Measurements from ENCODE around the gene MGLL. TPM values are rescaled to one million over a fixed set of nuclear protein-coding genes. Genes with fewer than 3 reads are reported as not detected.

MGLL gene
- total RNA-seq, 1 donor from 2014 or later, result 2.5 TPM

DNA sequence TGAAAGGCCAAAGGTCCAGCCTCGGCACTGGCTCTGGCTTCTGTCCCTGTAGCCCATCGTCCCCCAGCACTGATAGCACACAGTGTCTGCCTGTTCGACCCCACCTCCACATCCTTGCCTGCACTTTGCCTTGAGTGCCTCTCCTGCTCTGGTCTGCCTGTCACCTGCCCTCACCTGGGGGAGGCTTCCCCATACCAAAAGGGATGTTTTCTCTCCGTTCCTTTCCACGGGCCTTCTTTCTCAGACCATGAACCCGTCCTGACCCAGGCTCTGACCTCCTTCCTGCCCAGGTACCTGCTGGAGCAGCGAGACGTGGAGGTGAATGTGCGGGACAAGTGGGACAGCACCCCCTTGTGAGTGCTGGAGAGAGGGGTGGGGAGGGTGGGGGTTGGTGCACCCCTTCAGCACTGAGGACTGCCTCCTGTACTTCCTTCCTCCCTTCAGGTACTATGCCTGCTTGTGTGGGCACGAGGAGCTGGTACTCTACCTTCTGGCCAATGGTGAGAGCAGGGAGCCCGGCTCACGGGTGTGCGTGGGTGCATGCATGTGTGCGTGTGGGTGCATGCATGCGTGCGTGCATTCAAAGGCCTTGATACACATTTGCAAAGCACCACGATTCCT is 148.1 kb downstream of the MGLL start:
- Mint-ChIP-seq H3K4me1 (peaks cover 9% of the 10 kb centered on the region), H3K27ac (peak overlapping the region; percentile 3), H3K36me3 (peaks cover 3% of the 10 kb centered on the region), H3K4me3 (peak overlapping the region; percentile 71), H3K9me3 (no peaks in the 10 kb centered on the region), H3K27me3 (ENCODE audit: low read depth) (no peaks in the 10 kb centered on the region)
- TF ChIP-seq, protein P1, sequence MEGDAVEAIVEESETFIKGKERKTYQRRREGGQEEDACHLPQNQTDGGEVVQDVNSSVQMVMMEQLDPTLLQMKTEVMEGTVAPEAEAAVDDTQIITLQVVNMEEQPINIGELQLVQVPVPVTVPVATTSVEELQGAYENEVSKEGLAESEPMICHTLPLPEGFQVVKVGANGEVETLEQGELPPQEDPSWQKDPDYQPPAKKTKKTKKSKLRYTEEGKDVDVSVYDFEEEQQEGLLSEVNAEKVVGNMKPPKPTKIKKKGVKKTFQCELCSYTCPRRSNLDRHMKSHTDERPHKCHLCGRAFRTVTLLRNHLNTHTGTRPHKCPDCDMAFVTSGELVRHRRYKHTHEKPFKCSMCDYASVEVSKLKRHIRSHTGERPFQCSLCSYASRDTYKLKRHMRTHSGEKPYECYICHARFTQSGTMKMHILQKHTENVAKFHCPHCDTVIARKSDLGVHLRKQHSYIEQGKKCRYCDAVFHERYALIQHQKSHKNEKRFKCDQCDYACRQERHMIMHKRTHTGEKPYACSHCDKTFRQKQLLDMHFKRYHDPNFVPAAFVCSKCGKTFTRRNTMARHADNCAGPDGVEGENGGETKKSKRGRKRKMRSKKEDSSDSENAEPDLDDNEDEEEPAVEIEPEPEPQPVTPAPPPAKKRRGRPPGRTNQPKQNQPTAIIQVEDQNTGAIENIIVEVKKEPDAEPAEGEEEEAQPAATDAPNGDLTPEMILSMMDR (IDR thresholded peaks at IDR 0.05; ENCODE audit: unreplicated experiment), result no peak
- DNase-seq (ENCODE audit: low spot score in 2 of 2, unreplicated experiment in 2 of 2), result peak in 1 of 2 experiments; percentile 25

DNA sequence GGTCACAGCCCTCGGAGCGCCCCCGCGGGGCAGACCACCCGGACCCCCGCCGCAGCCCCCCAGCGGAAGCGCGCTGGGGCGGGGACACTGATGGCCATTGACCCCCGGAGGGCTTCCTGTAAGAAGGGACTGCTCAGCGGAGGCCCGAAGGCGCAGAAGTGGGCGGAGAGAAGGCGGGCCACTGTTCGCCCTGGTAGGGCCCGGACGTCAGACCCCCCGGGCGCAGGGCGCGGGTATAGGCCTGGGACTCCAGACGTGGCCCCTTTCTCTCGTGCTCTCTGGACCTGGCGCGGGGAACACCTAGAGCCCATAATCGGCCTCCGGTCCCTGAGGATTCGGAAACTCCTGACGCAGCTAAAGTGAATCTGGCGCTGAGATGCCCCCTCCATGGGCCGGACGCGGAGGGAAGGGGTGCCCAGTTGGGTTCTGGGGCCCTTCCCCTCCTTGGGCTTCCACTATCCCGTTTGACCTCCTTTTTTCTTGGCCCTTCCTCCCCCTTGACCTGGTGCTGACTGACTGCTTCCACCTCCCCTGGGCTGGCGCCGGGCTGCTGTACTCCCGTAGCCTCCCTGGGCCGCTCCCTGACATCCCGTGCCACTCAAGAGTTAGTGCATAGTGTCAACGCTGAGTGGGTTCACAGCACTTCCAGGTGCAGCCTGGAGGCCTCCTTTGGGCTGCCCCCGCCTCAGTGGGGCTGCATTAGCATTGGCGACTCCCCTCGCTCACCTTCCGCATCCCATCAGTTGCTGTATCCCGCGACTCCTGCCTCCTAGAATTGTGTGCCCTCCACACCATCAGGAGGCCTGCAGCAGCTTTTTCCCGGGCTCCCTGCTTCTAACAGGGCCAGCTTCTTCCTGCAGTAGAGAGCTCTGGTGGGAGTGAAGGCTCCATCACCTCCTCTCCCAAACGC is 148.9 kb downstream of the MGLL start:
- Mint-ChIP-seq H3K36me3 (peaks cover 3% of the 10 kb centered on the region), H3K9me3 (no peaks in the 10 kb centered on the region), H3K27me3 (ENCODE audit: low read depth) (no peaks in the 10 kb centered on the region), H3K27ac (peak overlapping the region; percentile 3), H3K4me3 (peak overlapping the region; percentile 71), H3K4me1 (peaks cover 9% of the 10 kb centered on the region)
- DNase-seq (ENCODE audit: low spot score in 2 of 2, unreplicated experiment in 2 of 2), result no peak
- TF ChIP-seq, protein P1 (IDR thresholded peaks at IDR 0.05; ENCODE audit: unreplicated experiment), result no peak

DNA sequence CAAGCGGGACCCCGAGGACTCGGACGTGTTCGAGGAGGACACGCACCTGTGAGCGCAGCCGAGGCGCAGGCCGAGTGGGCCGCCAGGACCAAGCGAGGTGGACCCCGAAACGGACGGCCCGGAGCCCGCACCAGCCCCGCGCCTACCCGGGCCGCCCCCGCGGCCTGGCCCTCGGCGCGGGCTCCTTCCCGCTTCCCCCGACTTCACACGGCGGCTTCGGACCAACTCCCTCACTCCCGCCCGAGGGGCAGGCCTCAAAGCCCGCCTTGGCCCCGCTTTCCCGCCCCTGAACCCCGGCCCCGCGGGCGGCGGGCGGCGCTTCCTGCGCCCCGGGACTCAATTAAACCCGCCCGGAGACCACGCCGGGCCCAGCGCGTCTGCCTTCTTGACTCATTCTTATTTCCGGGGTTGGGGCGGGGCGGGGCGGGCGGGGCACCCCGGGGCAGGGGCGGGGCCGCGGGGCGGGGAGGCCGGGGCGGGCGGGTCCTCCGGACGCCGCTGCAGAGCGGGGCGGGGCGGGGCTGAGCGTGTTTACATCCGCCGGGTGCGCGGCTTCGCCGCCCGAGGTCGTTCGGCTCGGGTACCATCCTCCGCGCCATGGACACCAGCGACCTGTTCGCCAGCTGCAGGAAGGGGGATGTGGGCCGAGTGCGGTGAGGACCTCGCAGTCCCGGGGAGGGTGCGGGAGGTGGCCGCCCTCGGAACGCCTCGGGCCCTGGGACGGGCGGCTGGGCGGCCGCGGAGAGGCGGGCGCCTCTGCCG is 149.7 kb downstream of the MGLL start, which contains the start of gene ABTB1:
Gene ABTB1 (plus strand): TSS at position 524 of the 762 bp plus-strand sequence. CDS start 74 bp downstream, at position 598.
- peaks cover 9% of the 10 kb centered on the region for H3K4me1 Mint-ChIP-seq

DNA sequence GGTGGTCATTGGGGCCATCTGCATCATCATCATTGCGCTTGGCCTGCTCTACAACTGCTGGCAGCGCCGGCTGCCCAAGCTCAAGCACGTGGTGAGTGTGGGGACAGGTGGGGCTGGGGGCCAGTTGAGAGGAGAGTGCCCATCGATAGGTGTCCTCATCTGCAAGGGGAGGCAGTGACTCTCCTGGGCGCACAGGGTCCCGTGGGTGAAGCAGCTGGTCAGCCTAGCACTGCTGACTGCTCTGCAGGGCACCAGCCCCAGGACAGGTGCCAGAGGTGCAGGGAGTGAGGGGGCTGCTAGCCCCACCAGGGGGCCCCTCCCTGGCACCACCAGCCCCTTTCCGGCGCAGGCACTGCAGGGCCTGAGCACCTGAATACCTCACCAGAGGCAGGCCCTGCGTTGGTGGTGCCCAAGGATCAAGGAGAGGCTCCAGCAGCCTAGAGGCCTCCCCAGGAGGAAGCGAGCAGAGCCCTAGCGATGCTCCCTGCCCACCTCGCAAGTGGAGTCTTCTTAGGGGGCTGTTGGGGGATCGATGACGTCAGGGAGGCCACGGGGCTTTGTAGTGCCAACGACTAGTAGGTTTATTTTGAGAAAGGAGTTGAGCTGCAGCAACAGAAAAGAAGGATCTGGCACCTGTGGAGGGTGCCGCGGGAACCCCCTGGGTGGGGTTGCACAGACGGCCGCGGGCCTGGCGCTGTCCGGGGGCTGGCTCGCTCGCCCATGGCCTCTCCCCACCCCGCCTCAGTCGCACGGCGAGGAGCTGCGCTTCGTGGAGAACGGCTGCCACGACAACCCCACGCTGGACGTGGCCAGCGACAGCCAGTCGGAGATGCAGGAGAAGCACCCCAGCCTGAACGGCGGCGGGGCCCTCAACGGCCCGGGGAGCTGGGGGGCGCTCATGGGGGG is 150.5 kb downstream of the MGLL start:
- H3K27me3 Mint-ChIP-seq (ENCODE audit: low read depth), result no peaks in the 10 kb centered on the region

More for the DNA sequence above, 149.7 kb downstream of the MGLL start, which contains the start of gene ABTB1:
- Mint-ChIP-seq H3K27me3 (ENCODE audit: low read depth) (no peaks in the 10 kb centered on the region), H3K36me3 (peaks cover under 1% of the 10 kb centered on the region), H3K9me3 (no peaks in the 10 kb centered on the region), H3K4me3 (peak within 1 kb of the TSS; percentile 76), H3K27ac (peak within 1 kb of the TSS; percentile 75)
- peak; percentile 62 to 80 for DNase-seq (ENCODE audit: low spot score in 2 of 2, unreplicated experiment in 2 of 2)
- TF ChIP-seq, protein P1 (IDR thresholded peaks at IDR 0.05; ENCODE audit: unreplicated experiment), result no peak

More for the DNA sequence above, 150.5 kb downstream of the MGLL start:
- no peak for DNase-seq (ENCODE audit: low spot score in 2 of 2, unreplicated experiment in 2 of 2)
- Mint-ChIP-seq H3K27ac (peak overlapping the region; percentile 75), H3K36me3 (no peaks in the 10 kb centered on the region), H3K9me3 (no peaks in the 10 kb centered on the region), H3K4me1 (peaks cover 9% of the 10 kb centered on the region), H3K4me3 (peak overlapping the region; percentile 76)
- TF ChIP-seq, protein P1 (IDR thresholded peaks at IDR 0.05; ENCODE audit: unreplicated experiment), result no peak

Data from mesothelial cell of epicardium (in vitro differentiated cells).